ENCODE results near the gene IL1F10. TPM values are rescaled to one million over a fixed set of nuclear protein-coding genes. Genes with fewer than 3 reads are reported as not detected.
A peak's percentile ranks its signal among the peaks of the same experiment; 100 is the strongest.

IL1F10 gene
- total RNA-seq, 1 donor from 2014 or later: not detected

GRCh38 chr2:113098532-113098931 lies 30.8 kb downstream of the IL1F10 start:
- DNase-seq: no peak
- intact Hi-C loops (cut with DNase I): no loop called here
- no peak for ATAC-seq (ENCODE audit: poor library complexity)

GRCh38 chr2:113102133-113102532 lies 34.4 kb downstream of the IL1F10 start:
- DNase-seq (no peak), ATAC-seq (ENCODE audit: poor library complexity) (no peak)
- intact Hi-C loops (cut with DNase I): no loop called here

- ATAC-seq (ENCODE audit: poor library complexity): no peak
- DNase-seq: no peak
- intact Hi-C loops (cut with DNase I): no loop called here
Observed at GRCh38 chr2:113103277-113103676, 35.5 kb downstream of the IL1F10 start.

- intact Hi-C loops (cut with DNase I): no loop called here
- no peak for DNase-seq
- ATAC-seq (ENCODE audit: poor library complexity): no peak
Observed at GRCh38 chr2:113104054-113104611, 36.4 kb downstream of the IL1F10 start.

- ATAC-seq (ENCODE audit: poor library complexity): no peak
- intact Hi-C loops (cut with DNase I): no loop called here
Observed at GRCh38 chr2:113105047-113105785, 37.4 kb downstream of the IL1F10 start.

GRCh38 chr2:113111121-113111520 lies 43.4 kb downstream of the IL1F10 start:
- DNase-seq (no peak), ATAC-seq (ENCODE audit: poor library complexity) (no peak)
- intact Hi-C loops (cut with DNase I): no loop called here

More at GRCh38 chr2:113105047-113105785, 37.4 kb downstream of the IL1F10 start:
- DNase-seq: no peak

- intact Hi-C loops (cut with DNase I): no loop called here
- DNase-seq (no peak), ATAC-seq (ENCODE audit: poor library complexity) (no peak)
Observed at GRCh38 chr2:113111823-113112287, 44.1 kb downstream of the IL1F10 start.

GRCh38 chr2:113112441-113112840 lies 44.7 kb downstream of the IL1F10 start:
- intact Hi-C loops (cut with DNase I): no loop called here
- DNase-seq (no peak), ATAC-seq (ENCODE audit: poor library complexity) (no peak)

- intact Hi-C loops (cut with DNase I): no loop called here
- DNase-seq: no peak
- ATAC-seq (ENCODE audit: poor library complexity): no peak
Observed at GRCh38 chr2:113112871-113113270, 45.1 kb downstream of the IL1F10 start.

- intact Hi-C loops (cut with DNase I): no loop called here
- DNase-seq: no peak
- ATAC-seq (ENCODE audit: poor library complexity): no peak
Observed at GRCh38 chr2:113113807-113114206, 46.0 kb downstream of the IL1F10 start.

GRCh38 chr2:113114224-113114945 lies 46.6 kb downstream of the IL1F10 start:
- ATAC-seq (ENCODE audit: poor library complexity): no peak
- DNase-seq: no peak
- intact Hi-C loops (cut with DNase I): no loop called here

GRCh38 chr2:113114996-113115395 lies 47.2 kb downstream of the IL1F10 start:
- no peak for ATAC-seq (ENCODE audit: poor library complexity)
- intact Hi-C loops (cut with DNase I): no loop called here
- DNase-seq: no peak

GRCh38 chr2:113116100-113116958 lies 48.6 kb downstream of the IL1F10 start:
- ATAC-seq (ENCODE audit: poor library complexity) (no peak), DNase-seq (no peak)
- intact Hi-C loops (cut with DNase I): no loop called here

- ATAC-seq (ENCODE audit: poor library complexity): peak; percentile 45
- no peak for DNase-seq
- intact Hi-C loops (cut with DNase I): no loop called here
Observed at GRCh38 chr2:113117541-113118262, 49.9 kb downstream of the IL1F10 start.

- DNase-seq (no peak), ATAC-seq (ENCODE audit: poor library complexity) (no peak)
- intact Hi-C loops (cut with DNase I): no loop called here
Observed at GRCh38 chr2:113118263-113118657, 50.5 kb downstream of the IL1F10 start.

- intact Hi-C loops (cut with DNase I): no loop called here
- ATAC-seq (ENCODE audit: poor library complexity) (no peak), DNase-seq (no peak)
Observed at GRCh38 chr2:113119111-113119510, 51.3 kb downstream of the IL1F10 start.

GRCh38 chr2:113120861-113121260 lies 53.1 kb downstream of the IL1F10 start:
- DNase-seq (no peak), ATAC-seq (ENCODE audit: poor library complexity) (no peak)
- intact Hi-C loops (cut with DNase I): no loop called here

- intact Hi-C loops (cut with DNase I): no loop called here
- ATAC-seq (ENCODE audit: poor library complexity) (no peak), DNase-seq (no peak)
Observed at GRCh38 chr2:113122364-113122763, 54.6 kb downstream of the IL1F10 start.

Measured in Right ventricle myocardium superior (tissue), 1 donor.